Stimulated activated CD4-positive, alpha-beta T cell treated with anti-CD3 and anti-CD28 coated beads, Interleukin-4, amount 100 ng/mL, for 1 hour (primary cell): ENCODE results near the gene XXYLT1.
"Not testable (repeated sequence)": the region's sequence is repeated elsewhere in the genome, so short reads cannot be mapped to it uniquely, and the experiment has no call there.

Experiments
- DNase-seq: peaks from one replicate; pipeline ENCODE4 v3.0.0-alpha.2; 2020

The XXYLT1 gene, protein sequence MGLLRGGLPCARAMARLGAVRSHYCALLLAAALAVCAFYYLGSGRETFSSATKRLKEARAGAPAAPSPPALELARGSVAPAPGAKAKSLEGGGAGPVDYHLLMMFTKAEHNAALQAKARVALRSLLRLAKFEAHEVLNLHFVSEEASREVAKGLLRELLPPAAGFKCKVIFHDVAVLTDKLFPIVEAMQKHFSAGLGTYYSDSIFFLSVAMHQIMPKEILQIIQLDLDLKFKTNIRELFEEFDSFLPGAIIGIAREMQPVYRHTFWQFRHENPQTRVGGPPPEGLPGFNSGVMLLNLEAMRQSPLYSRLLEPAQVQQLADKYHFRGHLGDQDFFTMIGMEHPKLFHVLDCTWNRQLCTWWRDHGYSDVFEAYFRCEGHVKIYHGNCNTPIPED

DNA sequence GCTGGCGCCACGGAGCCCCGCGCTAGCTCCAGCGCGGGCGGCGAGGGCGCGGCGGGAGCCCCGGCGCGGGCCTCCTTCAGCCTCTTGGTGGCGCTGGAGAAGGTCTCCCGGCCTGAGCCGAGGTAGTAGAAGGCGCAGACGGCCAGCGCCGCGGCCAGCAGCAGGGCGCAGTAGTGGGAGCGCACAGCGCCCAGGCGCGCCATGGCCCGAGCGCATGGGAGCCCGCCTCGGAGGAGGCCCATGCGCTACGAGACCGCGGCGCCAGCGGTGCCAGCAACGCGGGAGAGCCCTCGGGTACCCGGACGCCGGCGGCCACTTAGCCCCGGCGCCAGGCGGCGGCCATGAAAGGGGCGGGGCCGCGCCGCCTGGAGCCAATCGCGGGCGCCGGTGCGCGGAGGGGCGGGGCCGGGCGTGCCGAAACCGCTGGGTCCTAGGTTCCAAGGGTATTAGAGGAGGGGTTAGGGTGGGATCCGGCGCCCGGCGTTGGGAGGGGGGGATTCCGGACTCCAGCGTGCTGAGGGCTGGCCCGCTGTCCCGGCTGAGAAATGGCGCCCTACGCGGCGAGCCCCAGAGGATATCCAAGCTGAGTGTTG lies at the start of gene XXYLT1:
XXYLT1 (minus strand) TSS at position 343 of the 593 bp plus-strand sequence; CDS start at position 242, 101 bp downstream.
- DNase-seq, result peak; percentile 92

DNA sequence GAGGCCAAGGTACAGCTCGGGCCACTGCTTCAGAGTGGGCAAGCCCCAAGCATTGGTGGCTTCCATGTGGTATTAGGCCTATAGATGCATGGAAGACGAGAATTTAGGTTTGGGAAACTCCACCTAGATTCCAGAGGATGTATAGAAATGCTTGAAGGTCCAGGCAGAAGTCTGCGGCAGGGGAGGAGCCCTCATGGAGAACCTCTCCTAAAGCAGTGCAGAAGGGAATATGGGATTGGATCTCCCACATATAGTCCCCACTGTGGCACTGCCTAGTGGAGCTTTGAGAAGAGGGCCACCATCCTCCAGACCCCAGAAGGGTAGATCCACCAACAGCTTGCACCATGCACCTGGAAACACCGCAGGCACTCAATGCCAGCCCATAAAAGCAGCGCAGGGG lies 48.1 kb upstream of the XXYLT1 start:
- no peak for DNase-seq

DNA sequence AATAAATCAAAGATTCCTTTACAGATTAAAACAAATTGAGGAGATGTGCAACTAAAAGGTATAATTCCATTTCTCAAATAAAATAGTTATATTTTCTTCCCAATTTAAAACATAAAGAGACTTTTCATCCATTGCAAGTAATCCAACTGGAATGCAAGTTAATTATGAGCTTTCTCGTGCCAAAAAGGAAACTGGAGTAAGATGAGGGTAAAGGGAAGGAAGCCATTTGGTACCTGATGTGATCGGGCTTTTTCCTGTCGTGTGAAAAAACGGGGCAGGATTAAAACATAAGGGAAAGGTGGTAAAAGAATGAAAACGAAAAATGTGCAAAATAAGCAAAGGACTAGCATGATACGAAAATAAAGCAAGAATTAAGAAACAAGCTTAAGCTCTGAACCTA lies 41.8 kb upstream of the XXYLT1 start:
- DNase-seq, result no peak

DNA sequence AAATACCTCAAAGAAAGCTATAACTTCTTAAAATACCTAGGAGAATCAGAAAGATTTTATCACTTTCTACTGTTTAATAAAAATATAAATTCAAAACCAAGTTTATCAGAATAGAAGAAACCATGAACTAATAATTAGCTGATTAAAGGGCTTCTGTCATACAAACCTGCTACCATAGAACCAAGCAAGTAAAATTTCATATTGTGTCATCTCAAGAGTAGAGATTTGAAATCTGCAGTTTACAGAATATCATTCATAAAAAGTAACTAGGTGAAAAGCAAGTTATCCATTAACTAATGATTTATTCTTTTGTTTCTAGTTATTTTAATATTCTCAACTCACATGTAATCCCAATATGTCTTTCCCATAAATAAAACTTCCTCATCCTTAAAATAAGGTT lies 36.8 kb upstream of the XXYLT1 start:
- DNase-seq, result no peak

DNA sequence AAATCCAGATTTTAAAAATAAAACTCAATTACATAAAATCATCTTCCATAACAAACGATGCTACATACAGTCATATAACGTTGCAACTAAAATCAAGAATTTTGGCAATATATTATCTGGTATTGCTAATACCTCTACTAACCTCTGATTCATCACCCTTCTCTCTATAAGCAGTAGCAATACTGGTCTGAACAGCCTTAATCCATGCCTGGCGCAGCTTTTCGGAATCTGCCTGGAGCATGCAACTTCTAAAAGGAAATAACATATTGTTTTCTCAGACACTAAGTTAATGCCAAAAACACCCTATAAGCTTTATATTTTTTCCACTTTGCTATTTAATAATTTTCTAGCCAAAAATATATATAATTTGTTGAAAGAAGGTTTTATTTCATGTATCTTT lies 35.4 kb upstream of the XXYLT1 start:
- no peak for DNase-seq

DNA sequence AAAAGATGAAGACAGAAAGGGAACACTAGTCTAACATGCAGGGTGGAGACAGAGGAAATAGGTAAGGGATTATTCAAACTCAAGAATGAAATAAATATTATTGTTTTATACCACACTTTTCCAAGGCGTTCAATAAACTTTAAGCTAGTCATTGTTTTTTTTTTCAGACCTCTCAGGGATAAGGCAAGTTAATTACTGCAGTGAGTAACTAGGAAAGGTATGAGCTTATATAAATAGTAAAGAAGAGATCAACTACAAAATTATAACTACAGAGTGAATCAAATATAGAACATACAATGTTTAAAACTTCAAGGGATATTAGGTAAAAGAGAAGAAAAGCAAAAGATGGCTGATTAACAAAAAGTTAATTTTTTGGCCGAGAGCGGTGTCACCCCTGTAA lies 31.5 kb upstream of the XXYLT1 start:
- DNase-seq, result no peak

DNA sequence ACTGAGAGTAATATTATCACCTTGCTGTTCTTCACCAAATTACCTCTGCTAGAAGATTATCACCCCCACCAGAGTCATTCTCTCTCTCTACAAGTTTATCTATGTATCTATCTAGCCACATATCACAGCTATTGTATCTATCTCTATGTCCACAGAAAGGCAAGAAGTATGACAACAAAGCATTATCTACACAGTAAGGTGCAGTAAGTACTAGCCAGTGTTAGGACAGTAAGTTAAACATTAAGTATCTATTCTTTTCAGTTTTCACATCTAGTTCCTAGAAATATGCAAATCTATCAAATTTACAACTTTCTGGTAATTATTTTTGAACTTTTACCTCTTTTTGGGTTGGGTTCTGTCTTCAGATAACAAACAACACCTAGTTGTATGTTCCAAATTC lies 26.5 kb upstream of the XXYLT1 start:
- no peak for DNase-seq

DNA sequence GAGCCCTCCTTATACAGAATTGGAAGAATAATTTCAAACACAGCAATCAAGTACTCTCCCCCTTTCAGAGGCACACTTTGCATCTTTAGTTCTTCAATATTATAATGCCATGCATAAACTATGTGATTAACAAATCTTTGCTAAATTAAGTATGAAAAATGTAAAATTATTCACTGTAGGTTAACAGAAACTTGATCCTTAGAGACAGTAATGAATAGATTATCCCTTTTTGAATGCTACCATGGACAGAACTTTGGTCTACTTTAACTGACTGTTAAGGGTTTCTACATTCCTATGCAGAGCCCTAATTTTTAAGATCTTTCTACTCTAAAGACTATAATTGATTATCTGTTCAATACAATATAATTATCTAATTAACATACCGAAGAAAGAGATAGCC lies 25.7 kb upstream of the XXYLT1 start:
- no peak for DNase-seq

DNA sequence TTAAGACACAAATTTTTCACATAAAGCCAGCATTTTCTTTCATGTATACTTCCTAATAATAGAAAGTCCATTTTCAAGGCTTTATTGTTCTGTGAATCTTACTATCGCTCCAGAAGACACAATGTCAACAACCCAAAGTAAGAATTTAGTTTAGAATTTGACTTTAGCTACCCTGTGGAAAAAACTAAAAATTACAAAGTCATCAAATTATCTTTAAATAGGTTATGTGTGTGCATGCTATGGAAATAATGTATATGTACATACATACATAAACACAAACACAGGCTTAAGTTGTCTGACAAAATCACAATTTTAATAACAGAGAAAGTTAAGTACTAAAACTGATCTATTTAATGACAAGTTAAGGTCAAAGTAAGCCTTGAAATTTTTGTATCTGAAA lies 20.2 kb upstream of the XXYLT1 start:
- DNase-seq, result no peak

DNA sequence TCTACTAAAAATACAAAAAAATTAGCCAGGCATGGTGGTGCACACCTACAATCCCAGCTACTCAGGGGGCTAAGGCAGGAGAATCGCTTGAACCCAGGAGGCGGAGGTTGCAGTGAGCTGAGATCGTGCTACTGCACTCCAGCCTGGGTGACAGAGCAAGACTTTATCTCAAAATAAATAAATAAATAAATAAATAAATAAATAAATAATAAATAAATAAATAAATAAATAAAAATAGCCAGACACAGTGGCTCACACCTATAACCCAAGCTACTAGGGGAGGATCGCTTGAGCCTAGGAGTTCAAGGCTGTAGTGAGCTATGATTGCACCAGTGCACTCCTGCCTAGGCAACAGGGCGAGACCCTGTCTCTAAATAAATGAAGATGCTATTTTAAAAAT lies 19.7 kb upstream of the XXYLT1 start:
- not testable (repeated sequence) for DNase-seq

DNA sequence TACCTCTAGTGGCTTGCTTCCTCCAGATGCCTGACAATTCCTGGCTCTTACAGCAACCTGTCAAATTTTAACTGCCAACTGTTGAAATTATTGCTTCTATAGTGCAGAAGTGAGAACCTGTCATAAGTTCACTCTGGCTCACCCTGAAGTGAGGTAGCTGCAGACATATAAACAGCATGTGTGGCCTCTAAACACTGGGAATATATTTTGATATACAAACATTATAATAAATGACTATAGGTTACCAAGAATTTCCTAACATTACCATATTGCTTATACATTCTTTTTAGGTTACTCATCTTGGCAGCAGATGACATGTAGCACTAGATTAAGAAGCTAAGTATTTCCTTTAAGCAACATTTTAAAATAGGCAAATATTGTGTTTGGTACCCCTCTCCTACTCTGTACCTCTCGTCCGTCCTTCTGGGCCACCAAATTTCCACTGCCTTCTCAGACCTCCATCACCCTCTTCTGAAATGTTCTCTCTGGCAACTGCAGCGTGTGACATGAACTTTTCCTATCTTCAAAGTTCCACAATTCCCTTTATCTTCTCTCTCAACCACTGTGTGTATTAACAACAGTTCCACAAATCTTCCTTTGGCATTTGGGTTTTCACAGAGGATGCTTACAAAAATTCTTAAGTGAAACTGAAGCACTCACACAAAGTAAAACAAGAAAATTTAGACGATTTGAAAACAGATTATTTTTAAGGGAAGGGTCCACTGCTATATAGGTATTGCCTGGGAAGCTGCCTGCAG lies 15.3 kb upstream of the XXYLT1 start:
- DNase-seq, result no peak

DNA sequence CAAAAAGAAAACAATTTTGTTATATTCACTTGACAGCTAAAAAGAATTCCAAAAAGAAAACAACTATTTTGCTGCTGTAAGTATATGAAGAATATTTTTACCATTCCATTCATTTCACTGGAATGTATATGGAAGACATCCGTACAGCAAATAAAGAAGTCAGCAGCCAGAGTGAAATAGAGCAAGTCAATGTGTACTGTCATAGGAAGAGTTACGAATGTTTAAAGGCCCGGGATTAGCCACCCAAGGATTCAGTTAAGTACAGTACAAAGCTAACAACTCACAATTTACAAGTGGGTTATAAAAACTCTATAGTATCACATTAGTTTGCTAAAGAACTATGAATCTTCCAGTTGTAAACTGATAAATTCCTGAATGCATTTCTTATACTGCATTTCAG lies 14.4 kb upstream of the XXYLT1 start:
- DNase-seq, result no peak

DNA sequence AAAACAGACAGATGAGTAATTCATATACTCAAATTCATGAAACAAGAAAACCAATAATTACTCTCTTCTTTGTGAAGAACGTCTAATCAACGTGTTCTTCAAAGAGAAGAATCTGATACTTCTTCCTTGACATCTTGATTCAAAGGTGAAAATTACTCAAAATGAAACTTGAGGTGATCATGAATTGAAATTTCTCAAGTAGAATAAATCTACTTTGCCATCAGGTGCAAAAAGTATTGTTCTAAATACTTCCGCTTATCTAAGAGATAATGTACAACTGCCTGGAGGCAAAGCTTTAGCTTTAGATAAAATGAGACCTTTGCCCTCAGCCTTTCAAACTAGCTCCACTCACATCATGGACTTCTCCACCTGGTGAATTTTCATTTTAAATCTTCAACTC lies 13.9 kb upstream of the XXYLT1 start:
- DNase-seq, result no peak

DNA sequence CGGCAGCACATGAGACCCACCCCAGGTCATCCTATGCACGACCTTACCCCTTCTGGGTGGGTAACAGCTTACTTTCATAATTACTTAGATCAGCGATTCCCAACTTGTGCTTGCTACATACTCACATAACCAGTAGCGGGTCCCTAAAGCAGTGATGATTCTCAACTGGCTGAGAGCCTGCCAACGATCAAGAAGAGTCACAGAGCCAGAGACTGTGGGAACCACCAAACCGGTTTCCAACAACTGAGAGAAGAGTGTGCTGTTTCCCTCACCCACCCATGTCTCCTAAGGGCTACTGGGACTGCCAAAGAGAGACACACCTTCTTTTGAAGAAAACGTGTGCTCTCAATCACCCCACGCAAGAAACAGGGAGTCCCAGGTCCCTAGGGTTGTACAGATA lies 12.0 kb upstream of the XXYLT1 start:
- no peak for DNase-seq

DNA sequence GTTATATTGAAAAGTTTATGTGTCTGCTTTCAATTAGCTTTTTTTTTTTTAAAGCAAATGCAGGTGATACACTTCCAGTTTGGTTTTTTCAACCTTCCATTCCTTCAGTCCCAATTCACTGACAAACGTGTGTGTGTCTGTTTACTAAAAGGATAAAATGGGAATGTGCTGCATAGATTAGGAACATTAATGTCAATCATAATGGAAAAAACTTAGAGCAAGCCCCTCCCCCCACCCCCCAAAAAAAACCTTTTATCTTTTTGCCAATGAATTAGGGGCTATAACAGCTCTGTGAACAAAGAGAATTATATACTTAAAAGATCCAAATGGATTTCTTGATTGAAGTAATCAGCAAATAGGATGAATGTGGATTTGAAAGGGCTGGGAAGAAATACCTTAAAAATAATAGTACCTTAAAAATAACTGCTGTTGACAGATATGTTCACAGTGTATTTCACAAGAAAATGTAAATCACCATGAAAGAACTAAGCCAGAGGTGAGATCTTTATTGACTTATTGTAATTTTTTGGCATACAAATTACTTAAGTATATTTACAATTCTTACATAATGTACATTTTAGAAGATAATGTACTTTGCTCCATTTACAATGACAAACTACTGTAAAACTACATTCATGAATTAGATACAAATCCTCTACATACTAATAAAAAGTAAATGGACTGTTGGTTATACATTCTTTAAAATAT lies 3.5 kb upstream of the XXYLT1 start:
- no peak for DNase-seq

DNA sequence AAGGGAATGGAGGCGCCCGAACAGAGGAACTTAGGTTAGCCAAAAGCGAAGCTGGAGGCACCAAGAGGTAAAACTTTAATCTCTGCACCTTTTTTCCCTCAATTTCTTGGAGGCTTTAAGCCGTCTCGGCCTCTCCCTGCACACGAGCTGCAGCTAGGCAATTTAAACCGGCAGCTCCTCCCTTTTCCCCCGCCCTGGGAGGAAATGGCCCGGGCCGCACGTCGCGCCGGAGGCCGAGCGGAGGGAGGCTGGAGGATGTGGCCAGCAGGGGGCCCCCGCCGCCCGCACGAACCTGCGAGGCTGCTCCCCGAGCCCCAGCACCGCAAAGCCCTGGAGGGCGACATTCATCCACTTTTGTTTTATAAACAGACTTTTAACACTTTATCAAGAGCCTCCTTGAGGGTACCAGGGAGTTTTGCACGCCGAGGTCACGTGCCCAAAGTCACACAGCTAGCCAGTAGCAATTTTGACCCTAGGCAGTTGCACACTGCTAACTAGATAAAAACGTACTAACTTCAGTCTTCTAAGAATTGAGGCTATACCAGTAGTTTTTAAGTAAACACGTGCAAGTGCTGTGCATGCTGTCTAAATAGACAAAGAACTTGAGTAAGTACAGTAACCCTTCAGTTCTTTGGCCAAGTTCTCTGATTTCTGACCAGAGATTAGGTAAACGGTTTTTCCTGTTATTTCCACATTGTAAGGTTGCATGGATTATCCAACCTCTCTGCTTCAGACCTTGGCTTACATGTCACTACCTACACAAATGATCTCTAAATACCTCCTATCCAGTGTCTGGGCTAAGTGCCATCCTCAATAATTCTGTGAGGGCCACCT lies 668 bp upstream of the XXYLT1 start:
- peak; percentile 92 for DNase-seq

DNA sequence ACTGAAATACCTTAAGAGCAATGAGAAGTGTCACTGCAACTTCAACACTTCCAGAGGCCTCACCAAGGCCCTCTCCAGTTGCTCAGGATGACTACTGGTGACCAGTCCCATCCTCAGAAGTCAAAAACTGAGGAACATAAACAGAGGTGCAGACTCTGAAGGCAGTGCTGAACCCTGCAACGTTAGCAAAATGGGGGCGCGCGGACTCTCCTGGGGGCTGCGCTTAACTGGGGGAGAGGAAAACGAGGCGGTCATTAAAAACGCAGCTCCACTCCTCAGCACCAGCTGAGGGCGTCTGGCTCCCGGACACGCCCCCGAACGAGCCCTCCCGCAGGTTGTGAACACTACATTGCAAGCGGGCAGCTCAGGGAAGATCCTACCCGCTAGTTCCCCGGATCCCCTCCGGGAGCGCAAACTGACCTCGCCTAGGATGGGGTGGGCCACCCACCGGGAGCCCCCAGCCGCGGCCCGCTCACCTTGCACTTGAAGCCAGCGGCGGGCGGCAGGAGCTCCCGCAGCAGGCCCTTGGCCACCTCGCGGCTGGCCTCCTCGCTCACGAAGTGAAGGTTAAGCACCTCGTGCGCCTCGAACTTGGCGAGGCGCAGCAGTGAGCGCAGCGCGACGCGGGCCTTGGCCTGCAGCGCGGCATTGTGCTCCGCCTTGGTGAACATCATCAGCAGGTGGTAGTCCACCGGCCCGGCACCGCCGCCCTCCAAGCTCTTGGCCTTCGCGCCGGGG lies 711 bp downstream of the XXYLT1 start:
- peak; percentile 52 for DNase-seq

DNA sequence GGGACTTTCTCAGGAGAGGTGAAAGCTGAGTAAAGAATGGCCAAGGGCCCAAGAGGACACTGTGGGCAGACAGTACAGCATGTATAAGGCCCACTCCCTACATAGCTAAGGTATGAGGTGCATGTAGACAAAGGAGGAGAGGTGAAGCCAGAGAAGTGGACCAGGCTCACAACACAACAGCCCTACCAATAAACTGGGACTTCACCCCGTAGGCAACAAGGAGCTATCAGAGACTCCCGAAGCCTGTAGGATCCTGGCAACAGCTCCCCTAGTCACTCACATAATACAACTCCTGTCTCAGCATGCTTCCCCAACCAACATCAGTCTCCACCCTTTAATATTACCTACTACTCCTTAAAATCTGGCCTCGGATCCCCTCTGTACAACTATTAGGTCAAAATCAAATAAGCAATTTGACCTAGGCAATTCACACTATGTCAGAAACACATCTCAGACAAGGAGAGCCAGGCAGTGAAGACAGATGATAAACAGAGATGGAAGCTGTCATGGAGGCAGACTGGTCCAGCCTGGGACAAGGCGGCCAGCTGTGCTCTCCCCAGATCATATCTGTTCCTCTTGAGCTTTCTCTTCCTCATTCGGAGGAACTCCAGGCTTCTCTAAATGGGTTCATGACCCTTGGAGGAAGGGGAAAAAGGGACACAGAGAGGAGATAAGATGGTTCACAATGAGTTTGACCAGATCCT lies 1.4 kb downstream of the XXYLT1 start:
- DNase-seq, result no peak

DNA sequence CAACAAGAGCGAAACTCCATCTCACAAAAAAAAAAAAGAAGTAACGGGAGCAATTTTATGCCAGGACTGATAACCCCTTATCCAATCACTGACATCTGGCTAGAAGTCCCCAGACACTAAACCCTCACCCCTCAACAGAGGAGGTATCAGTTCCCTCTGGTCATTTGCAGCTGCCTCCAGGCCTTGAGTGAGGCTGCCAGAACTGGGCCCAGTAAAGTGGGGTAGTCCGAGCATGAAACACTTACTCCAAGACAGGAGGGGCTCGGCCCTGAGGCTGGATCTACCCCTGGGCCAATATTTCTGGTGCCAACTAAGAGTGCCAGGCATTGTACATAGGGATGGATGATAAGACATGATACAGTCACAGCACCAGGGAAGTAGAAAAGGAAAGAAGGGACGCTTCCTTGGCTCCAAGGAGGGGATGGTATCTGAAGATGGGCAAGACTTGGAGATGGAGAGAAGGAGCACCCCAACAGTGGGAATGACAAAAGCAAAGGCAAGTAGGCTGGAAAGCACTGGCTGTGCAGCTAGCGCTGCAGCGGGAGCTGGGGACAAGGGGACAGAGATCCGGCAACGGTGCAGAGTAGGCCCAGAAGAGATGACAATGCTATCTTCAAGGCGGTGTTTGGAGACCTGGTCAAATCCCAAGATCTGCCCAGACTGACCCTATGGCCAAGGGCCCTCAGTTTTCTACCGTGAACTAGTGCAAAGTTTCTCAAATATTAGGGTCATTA lies 2.2 kb downstream of the XXYLT1 start:
- DNase-seq, result no peak

DNA sequence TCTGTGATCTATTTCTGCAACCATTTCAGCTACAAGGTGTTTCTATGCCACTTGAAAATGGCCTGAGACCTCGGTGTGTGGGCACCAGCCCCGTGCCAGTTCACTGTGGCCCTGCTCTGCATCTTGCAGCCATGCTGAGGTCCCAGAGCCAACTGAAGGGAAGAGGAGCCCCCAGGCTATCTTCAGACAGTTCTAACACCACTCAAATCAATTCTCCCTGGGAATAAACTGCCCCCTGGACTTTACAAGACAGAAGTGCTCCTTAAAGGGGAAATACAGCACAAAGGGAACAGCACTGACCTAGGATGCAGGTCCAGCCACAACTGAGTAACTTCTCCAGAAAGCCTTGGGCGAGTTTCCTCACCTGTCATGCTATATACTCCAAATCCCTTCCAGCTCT lies 3.9 kb downstream of the XXYLT1 start:
- DNase-seq, result no peak
